Measurements from ENCODE around the gene DNAJB5.

- no peak for TF ChIP-seq POLR2A (IDR thresholded peaks at IDR 0.05)
- no peak for TF ChIP-seq CTCF (IDR thresholded peaks at IDR 0.05)
Measured at GRCh38 chr9:35027374-35027773, 37.8 kb downstream of the DNAJB5 start.

Measured in lower leg skin (tissue), 3 donors.